GM19463 (cell line): ENCODE results near the gene UBL3.
A peak's percentile ranks its signal among the peaks of the same experiment; 100 is the strongest.

ENCODE experiments used
- ATAC-seq: cut with Tn5 transposase; IDR thresholded peaks from one replicate; pipeline ENCODE4 v1.9.1; 2021; ENCODE audit warnings: mild to moderate bottlenecking, moderate library complexity; ENCODE audit not compliant: unreplicated experiment

Gene UBL3

DNA sequence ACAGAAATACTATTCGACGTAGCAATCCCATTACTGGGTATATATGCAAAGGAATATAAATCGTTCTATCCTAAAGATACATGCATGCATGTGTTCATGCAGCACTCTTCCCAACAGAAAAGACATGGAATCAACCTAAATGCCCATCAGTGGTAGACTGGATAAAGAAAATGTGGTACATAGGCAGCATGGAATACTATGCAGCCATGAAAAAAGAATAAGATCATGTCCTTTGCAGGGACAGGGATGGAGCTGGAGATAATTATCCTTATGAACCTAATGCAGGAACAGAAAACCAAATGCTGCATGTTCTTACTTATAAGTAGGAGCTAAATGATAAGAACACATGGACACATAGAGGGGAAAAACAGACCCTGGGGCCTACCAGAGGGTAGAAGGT lies 89.3 kb downstream of the UBL3 start:
- ATAC-seq = no peak

DNA sequence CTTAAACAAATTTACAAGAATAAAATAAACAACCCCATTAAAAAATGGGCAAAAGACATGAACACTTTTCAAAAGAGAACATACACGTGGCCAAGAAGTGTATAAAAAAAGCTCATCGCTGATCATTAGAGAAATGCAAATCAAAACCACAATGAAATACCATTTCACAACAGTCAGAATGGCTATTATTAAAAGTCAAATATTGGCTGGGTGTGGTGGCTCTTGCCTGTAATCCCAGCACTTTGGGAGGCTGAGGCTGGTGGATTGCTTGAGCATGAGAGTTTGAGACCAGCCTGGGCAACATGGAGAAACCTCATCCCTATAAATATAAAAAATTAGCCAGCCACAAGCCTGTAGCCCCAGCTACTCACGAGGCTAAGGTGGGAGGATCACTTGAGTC lies 89.9 kb downstream of the UBL3 start:
- ATAC-seq = no peak

DNA sequence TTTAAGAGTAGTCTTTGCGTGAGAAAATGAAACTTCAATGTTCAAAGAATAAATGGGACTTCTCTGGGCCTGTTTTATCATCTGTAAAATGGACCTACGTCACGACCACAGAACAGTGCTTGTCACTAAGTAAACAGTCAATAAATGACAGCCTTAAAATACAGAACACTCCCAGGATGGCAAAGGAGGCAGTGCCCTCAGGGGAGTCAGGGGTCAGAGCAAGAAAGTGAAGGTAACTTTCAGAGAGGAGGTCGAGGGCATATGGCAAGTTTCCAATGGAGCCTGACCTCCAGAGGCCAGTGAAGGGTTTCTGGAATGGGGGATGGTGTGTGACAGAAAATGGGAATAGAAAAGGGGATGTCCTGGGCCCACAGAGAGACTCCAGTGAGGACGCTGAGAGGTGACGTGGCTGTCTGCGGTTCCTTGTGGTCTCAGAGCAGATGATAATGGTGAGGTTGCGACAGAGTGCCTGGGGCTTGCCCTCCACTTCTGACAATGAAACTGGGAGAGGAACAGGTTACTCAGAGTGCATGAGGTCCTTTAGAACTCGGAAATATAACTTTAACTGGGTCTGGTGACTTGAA lies 91.8 kb downstream of the UBL3 start:
- ATAC-seq = peak; percentile 96

DNA sequence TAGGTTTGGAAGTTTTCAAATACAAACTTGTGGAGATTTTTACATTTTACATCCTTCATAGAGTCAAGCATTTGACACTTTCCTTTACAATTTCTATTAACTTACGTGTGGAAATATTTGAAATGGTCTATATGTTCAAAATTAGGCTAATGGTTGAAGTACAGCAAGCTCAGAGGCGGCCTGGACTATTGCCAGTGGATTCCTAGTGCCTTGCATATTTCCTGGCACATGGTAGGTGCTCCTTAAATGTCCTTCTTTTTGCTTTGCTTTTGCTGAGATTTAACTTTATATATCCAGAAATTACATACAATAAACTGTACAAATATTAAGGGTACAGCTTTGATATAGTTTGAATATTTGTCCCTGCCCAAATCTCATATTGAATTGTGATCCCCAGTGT lies 93.9 kb downstream of the UBL3 start:
- no peak for ATAC-seq

DNA sequence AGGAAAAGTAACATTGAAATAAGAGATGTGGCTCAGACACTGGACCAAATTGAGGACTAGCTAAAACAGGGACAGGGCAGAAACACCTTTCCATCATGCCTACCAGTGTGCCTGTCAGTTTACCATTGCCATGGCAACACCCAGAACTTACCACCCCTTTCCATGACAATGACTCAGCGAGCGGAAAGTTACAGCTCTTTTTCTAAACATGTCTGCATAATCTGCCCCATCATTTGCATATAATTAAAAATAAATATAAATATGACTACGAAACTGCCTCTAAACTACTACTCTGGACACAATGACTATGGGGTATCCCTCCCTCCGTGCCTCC lies 96.0 kb downstream of the UBL3 start:
- no peak for ATAC-seq

DNA sequence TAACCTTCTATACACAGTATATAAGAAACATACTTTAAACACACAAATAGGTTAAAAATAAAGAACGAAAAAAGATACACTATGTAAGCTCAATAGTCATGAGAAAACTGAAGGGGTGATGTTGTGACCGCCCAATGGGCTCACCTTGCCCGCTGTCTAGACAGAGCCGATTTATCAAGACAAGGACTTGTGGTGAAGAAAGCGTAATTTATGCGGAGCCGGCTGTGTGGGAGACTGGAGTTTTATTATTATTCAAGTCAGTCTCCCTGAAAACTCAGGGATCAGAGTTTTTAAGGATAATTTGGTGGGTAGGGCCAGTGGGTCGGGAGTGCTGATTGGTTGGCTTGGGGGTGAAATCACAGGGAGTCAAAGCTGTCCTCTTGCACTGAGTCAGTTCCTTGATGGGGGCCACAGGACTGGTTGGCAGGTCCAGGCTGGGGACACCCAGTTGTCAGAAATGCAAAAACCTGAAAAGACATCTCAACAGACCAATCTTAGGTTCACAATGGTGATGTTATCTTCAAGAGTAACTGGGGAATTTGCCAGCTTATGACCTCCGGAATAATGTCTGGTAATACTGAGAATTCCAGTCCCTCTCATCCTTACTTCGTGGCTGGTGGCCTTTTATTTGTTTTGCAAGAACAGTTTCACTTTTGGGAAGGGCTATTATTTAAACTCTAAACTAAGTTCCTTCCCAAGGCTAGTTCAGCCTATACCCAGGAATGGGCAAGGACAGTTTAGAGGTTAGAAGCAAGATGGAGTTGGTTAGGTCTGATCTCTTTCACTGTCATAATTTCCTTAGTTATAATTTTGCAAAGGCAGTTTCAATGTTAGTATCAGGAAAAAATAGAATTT lies 96.6 kb downstream of the UBL3 start:
- ATAC-seq = no peak

DNA sequence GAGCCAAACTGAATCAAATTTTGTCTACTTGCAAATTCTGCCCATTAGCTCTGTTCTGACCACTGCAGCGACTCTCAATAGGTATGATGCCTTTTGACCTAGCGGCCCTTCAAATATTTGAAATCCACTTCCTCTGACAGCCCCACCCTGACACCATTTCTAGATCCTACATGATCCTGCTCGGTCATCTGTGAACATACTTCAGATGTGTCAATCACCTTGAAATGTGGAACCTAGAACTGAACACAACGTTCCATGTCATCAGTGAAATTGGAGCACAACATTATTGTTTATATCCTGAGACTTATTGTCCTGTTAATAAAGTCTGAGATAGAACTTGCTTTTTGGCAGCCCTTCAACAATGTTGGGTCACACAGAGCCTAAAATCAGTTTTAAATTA lies 98.2 kb downstream of the UBL3 start:
- ATAC-seq = no peak

DNA sequence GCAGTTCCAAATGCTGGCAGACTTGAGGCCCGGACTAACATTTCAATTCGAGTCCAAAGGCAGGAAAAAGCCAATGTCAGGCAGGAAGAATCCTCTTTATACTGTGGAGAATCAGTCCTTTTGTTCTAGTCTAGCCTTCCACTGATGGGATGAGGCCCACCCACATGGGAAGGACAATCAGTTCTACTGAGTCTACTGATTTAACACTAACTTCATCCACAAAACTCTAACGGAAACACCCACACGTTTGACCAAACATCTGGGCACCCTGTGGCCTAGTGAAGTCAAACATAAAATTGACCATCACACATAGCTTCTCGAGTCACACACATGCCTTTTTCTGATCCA lies 100.3 kb downstream of the UBL3 start:
- no peak for ATAC-seq

DNA sequence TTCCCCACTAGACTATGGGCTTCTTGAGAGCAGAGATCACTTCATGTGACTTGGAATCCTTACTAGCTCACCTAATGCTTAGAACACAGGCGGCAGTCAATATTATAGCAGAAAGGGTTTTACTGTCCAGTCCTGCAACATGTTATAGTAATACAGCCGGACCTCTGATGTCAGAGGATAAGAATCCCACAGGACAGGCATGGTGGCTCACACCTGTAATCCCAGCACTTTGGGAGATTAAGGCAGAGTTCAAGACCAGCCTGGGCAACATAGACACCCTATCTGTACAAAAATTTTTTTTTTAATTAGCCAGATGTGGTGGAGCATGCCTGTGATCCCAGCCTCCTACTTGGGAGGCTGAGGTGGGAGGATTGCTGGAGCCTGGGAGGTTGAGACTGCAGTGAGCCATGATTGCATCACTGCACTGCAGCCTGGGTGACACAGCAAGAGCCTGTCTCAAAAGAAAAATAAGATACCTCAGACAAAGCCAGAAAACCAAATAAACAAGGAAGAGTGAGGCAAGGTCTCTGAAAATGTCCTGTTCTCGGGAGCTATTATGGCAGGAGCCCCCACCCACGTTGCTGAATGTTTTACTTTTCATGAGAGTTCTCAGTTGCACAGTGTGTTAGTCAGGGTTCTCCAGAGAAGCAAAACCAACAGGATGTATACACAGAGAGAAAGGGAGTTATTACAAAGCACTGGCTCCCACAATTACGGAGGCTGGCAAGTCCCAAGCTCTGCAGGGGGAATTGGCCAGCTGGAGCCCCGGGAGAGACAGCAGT lies 100.8 kb downstream of the UBL3 start:
- ATAC-seq = no peak

DNA sequence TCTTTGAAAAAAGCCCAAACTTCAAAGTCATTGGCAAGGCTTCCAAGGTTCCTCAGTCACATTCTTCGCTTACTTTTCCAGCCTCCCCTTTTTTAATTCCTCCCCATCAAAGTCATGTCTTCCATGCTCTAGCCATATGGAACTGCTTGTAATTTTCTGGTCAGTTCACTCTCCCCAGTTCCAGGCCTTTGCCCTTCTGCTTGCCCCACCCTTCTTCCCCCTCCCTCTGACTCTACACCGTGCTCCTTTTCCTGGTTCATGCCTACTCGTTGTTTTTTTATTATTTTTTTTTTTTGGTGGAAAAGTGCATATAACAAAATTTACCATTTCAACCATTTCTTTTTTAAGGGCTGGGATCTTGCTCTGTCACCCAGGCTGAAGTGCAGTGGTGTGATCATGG lies 102.3 kb downstream of the UBL3 start:
- ATAC-seq = no peak

DNA sequence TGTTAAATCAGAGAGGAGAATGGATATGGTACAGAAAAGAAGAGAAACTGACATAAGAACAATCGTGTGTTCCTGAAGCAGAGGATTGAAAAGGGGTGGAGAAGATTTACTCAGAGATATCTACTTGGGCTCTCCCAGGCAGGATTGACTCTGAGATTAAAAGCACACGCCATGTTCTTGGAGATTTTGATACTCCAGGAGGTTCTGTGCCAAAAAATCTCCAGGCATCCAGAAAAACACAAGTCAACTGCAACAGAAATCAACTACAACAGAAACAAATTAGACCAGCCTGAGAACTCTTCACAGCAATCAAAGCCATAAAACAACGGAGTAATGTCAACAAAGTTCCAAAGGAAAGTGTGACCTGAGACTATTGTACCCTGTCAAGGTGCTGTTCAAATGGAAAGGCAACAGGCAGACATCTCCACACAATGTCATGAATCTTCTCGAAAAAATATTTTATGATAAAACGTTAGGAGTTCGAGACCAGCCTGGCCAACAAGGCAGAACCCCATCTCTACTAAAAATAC lies 104.2 kb downstream of the UBL3 start:
- ATAC-seq = no peak

DNA sequence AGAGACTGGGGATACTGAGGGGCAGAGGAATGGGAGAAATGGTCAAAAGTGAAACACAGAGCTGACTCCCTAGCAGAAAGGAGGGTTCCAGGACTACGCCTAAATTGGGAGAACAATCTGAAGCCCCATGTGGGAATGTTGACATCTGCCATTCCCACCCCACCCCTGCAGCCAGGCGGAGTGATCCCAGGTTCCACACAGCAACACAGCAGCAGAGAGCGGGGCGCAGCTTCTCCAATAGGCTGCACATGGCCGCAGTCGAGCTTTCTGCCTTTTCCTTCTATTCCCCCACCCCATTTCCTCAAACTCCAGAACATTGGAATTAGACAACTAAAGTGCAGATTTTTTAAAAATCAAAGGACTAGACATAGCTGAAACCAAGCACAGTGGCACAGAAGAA lies 104.7 kb downstream of the UBL3 start:
- ATAC-seq = no peak

DNA sequence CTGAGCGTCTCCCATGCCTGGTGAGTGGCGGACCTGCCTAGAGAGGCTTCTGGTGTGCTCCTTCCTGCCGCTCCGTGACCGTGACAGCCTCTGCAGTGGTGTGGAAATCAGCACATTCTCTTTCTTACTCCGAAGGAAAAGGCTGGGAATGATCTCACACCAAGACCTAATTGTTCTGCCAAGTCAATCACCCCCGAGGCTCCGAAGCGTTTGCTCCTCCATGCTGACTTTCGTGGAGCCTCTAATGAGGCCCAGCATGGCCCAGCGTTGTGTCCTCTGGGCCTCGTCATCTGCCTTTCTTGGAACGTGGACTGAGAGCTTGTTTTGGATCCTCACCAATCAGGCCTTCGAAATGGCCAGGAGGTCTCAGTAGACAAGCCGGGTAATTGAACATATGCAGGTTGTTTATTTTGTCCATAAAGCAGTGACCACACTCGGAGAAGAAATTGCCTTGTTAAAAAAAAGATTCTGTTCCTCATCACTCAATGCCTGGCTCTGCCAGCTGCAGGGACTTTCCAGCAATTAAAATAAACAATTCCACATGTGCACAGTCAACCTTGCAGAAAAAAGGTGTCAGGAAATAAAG lies 107.1 kb downstream of the UBL3 start:
- ATAC-seq = no peak

DNA sequence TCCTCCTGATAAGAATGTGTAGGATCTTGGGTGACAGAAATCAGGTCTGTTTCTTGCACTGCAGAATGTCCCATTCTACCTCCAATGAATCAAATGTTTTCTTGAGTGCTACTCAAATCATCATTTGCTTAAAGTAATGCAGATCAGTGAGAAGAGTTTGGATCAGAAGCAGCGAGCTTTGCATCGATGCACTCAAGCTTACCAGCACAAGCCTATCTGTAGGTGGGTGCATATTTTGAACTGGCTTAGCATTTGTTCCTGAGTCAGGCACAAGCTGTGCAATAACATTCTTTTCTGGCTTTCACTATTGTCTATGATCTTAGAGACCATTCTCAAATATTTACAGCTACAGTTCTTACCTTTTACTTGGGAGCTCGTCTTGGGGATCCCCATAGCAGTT lies 109.5 kb downstream of the UBL3 start:
- ATAC-seq = no peak

DNA sequence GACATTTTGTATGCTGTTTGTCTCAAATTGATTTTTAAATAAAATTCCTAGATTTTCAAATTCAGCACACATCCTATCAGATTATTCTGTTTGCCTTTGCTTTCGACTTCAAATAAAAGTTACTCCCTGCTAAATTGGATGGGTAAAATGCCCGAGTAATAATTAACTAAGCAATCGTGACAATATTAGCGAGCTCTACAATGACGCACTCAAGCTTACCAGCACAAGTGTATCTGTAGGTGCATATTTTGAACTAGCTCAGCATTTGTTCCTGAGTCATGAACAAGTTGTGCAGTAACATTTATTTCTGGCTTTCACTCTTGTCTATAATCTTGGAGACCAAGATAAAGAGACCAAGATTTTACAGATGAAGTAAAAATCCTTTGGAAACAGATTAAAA lies 113.4 kb downstream of the UBL3 start:
- no peak for ATAC-seq

DNA sequence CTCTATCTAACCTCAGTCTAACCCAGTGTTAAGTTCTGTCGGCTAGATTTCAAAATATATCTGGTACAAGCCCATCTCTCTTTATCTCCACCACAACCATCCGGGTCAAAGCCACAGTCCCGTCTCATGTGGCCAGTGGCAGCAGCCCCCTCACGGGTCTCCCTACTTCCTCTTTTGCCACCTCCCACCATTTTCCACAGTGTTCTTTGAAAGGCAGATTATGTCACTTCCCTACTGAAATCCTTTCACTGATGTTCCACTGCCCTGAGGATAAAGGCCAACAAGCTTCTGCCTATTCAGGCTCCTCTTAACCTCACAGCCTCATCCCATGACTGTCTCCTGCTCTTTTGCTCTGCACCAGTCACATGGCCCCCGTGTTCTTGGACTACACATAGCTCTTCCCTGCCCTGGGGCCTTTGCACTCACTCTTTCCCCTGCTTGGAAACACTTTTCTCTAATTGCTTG lies 117.2 kb downstream of the UBL3 start:
- ATAC-seq = no peak

DNA sequence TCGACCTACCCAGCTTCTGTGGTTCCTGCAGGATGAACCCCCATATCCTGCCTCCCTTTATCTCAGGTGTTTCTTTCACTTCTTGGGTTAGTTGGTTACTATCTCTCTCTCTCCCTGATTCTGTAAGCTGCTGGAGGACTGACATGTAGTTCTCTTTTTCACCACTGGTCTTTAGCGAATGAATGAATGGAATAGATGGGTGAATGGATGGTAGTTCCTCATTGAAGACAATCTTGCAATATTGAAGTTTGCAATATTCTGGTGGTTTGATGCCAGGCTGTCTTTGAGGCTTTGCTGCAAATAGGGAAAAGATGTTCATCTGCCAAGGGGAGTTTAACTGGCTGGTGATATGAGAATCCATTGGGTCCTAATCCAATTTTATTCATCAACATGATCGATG lies 120.2 kb downstream of the UBL3 start:
- no peak for ATAC-seq

DNA sequence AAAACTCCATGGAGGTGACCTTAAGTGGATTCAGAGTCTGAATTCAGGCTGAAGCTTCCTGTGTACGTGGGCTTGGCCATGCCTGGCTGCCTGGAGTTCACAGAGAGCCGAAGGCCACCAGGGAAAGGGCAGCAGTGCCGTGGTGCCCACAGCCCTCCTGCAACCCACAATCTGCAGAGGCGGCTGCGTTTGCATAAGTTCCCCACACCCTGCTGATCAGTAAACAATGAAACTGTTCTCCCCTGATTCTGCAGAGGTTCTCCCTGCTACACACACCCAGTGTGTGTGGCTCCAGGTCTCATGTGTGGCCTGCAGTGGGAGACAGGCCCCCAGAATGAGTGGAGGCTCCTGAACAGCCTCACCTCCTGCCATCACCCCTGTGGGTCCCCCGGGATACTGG lies 128.0 kb downstream of the UBL3 start:
- no peak for ATAC-seq

DNA sequence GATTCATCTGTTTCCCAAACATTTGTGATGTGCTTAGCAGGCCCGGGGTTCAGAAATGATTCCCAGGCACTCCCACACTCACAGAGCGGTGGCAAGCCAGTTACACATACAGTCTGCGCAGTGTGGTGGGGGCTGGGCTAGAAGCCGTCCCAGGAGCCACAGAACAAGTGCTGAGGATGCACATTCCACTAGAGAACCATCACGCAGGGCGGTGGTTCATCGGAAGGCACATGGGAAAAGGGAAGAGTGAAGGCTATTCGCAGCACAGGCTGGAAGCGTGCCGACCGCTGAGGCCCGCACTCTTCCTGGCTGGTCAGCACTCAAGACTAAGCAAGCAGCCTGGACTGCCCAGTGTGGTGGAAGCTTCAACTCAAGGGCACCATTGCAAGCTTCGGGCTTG lies 128.7 kb downstream of the UBL3 start:
- no peak for ATAC-seq

DNA sequence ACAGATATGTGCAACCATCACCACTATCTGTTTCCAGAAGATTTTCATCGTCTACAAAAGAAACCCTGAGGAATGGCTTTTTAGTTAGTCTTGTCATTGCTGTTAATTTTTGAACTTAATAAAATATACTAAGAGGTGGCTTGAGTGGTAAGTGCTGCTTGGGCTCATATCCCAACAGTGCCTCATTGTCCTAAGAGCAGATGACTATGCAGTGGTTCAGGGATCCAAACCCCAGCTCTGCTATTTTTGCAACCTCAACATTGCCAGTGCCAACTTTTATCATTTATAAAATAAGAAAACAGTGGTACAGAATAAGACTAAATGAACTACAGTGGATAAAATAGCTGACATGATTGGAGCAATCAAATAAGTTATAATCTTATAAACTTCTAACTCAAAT lies 131.7 kb downstream of the UBL3 start:
- no peak for ATAC-seq

DNA sequence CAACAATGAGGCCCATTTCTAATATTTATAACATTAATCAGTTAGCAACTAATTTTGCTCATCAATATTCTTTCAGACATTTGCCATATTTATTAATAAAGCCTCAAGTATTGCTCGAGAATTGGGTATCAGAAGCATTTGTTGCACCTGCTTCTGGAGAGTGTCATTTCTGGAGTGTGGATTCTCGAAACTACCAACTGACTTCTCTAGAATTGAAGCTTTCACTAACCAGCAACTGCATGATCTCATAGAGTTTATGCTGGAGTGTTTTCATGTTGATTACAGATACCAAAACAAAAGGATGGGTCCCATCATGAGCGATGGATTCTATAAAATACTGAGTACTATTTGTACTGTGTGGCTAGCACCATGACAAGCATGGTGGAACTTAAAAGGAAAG lies 133.9 kb downstream of the UBL3 start:
- no peak for ATAC-seq
